Stimulated activated CD8-positive, alpha-beta memory T cell treated with anti-CD3 and anti-CD28 coated beads, Interleukin-7, amount 100 ng/mL, for 1 hour (primary cell): ENCODE data around the gene RNF167.
"Not testable (repeated sequence)": the region's sequence is repeated elsewhere in the genome, so short reads cannot be mapped to it uniquely, and the experiment has no call there.

ENCODE experiments used
- DNase-seq, 2 donors: peaks; one replicate each; pipeline ENCODE4 v3.0.0-alpha.2; 2020; ENCODE audit warnings: low read depth in 2 of 2

RNF167 gene

GRCh38 chr17:4902540-4902939, 37.5 kb upstream of the RNF167 start:
- no peak for DNase-seq

DNA sequence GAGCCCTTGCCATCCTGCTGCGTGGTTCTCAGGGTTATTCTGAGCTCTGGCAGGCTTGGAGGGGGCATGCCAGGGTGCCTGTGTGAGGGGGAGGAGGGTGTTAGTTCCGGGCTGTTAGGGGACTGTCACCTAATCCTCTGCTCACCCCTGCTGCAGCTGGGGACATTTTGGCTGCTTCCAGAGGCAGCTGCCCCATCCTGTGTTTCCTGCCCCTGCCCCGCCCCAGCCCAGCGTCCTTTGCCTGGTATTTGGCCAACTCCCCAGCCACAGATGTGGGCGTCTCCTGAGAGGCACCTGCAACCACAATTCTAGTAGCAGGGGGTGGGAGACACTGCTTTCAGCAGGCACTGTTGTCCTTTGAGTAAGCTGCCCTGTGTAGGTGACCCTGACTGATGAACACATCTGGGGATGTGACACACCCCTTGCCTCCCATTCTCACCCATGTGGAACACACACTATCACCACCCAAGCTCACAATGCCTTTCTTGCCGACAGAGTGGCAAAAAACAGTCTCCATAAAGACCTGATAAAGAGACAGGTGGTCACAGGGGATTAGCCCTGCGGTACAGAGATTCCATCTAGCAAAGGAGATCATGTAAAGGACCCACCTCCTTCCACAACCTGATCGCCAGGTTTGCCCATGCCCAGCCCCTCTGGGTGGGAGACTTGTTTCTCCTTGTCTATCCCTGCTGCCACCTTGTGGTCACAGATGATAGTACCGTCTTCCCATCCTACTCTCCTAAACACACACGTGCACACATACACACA, 36.8 kb upstream of the RNF167 start, which contains the start of gene CHRNE:
CHRNE (minus strand) TSS at position 48 of the 768 bp plus-strand sequence; CDS start at position 13, 35 bp downstream.
- DNase-seq: peak in 1 of 2 donors; percentile 59

DNA sequence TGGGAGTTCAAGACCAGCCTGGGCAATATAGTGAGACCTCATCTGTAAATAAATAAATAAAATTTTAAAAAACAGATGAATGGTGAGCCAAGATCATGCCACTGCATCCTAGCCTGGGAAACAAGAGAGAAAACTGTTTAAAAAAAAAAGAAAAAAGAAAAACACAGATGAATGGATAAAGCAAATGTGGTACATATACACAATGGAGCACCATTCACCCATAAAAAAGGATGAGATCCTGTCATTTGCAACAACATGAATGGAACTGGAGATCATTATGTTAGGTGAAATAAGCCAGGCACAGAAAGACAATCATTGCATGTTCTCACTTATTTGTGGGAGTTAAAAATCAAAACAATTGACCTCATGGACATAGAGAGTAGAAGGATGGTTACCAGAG, 33.4 kb upstream of the RNF167 start:
- not testable (repeated sequence) for DNase-seq

- no peak for DNase-seq
Observed at GRCh38 chr17:4908301-4908700, 31.8 kb upstream of the RNF167 start.

- peak; percentile 49 to 52 for DNase-seq
Observed at GRCh38 chr17:4908711-4909496, 31.2 kb upstream of the RNF167 start.

DNA sequence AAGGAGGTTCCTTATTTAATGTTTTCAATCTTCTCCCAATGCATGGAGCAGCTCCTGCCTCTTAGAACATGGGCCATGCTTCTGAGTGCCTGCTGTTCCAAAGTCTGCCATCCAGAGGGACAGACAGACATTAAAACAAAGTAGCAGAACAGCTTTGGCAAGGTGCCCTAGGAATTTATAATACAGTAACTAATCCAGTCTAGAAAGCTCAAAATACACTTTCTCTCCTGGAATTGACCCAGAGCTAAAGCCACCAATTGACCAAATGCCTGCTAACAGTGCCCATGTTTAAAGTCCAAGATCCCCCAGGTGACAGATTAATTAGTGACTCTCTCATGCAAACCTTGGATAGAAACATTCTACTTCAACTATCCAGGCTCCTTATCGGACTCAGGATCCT, 26.1 kb upstream of the RNF167 start:
- no peak for DNase-seq

- DNase-seq: not testable (repeated sequence)
Observed at GRCh38 chr17:4914551-4914950, 25.5 kb upstream of the RNF167 start.

DNA sequence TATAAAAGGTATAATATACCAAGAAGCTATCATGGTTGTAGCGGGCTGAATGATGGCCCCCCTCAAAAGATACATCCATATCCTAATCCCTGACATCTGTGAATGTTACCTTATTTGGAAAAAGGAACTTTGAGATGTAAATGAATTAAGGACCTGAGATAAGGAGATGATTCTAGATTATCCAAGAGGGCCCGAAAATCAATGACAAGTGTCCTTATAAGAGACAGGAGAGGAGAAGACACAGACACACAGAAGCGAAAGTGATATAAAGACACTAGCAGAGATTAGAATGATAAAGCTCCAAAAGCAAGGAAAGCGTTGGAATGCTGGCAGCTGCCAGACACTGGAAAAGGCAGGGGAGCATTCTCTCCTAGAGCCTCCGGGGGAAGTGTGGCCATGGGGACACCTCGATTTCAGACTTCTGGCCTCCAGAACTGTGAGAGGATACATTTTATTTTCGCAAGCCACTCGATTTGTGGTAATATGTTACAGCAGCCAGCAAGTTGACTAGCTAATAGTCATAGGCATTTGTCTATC, 20.5 kb upstream of the RNF167 start:
- no peak for DNase-seq

DNA sequence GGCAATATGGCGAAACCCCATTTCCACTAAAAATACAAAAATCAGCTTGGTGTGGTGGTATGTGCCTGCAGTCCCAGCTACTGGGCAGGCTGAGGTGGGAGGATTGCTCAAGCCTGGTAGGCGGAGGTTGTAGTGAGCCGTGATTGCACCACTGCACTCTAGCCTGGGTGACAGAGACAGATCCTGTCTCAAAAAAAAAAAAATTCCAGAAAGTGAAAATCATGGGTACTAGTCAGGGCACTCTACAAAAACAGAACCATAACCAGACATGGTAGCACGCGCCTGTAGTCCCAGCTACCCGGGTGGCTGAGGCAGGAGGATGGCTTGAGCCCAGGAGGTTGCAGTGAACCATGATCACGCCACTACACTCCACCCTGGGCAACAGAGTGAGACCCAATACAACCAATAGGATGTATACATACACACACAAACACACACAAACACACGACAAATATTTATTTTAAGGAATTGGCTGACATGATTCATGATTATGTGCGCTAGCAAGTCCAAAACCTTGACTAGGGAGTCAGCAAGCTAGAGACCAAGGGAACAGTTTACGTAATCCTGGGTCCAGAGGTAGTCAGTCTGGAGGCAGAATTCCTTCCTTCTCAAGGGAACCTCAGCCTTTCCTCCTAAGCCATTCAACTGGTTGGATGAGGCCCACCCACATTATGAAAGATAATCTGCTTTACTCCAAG, 19.6 kb upstream of the RNF167 start:
- no peak for DNase-seq

- no peak for DNase-seq
Observed at GRCh38 chr17:4921320-4921719, 18.7 kb upstream of the RNF167 start.

- DNase-seq: not testable (repeated sequence)
Observed at GRCh38 chr17:4926577-4927335, 13.3 kb upstream of the RNF167 start.

DNA sequence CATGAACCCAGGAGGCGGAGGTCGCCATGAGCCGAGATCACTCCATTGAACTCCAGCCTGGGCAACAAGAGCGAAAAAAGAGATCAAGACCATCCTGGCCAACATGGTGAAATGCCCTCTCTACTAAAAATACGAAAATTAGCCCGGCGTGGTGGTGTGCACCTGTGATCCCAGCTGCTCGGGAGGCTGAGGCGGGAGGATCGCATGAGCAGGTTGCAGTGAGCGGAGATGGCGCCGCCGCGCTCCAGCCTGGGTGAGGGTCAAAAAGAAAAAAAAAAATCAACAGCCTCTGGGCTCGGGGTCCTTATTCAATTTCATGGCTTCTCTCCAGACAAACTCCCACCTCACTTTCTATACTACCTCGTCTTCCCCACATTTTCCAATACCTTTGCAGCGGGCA, 11.2 kb upstream of the RNF167 start:
- DNase-seq: no peak

DNA sequence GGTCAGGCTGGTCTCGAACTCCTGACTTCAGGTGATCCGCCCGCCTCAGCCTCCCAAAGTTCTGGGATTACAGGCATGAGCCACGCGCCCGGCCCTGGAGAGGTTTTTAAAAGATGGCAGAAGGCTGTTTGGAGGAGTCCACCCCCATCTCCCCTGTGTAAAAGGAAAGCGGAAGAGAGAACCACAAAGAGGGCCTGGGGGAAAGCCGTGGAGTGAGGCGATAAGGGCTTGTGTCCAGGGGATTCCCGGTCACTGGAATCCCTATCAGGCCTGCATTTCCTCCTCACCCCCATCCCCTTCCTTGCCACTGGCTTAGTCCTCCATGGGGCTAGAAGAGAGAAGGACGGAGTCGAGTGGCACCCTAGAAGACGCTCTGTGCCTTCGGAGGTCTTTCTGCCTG, 8.1 kb upstream of the RNF167 start, which contains the start of gene GP1BA:
GP1BA (plus strand) TSS at position 315 of the 400 bp plus-strand sequence. CDS start 328 bp downstream, outside the sequence.
- DNase-seq: no peak

- no peak for DNase-seq
Observed at GRCh38 chr17:4932756-4933155, 7.3 kb upstream of the RNF167 start.

DNA sequence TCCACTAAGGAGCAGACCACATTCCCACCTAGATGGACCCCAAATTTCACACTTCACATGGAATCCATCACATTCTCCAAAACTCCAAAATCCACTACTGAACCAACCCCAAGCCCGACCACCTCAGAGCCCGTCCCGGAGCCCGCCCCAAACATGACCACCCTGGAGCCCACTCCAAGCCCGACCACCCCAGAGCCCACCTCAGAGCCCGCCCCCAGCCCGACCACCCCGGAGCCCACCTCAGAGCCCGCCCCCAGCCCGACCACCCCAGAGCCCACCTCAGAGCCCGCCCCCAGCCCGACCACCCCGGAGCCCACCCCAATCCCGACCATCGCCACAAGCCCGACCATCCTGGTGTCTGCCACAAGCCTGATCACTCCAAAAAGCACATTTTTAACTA, 6.4 kb upstream of the RNF167 start:
- DNase-seq: no peak

GRCh38 chr17:4934173-4934979, 5.7 kb upstream of the RNF167 start:
- no peak for DNase-seq

GRCh38 chr17:4935650-4936049, 4.4 kb upstream of the RNF167 start:
- DNase-seq: no peak

GRCh38 chr17:4936436-4936835, 3.6 kb upstream of the RNF167 start:
- DNase-seq: no peak

GRCh38 chr17:4937553-4937952, 2.5 kb upstream of the RNF167 start:
- no peak for DNase-seq

- no peak for DNase-seq
Observed at GRCh38 chr17:4938069-4938491, 2.0 kb upstream of the RNF167 start.
